ENCODE data around the gene METTL16. TPM values are rescaled to one million over a fixed set of nuclear protein-coding genes. Genes with fewer than 3 reads are reported as not detected.

METTL16 gene
- total RNA-seq, 2 donors from 2014 or later = 46.6 to 47.9 TPM

DNA sequence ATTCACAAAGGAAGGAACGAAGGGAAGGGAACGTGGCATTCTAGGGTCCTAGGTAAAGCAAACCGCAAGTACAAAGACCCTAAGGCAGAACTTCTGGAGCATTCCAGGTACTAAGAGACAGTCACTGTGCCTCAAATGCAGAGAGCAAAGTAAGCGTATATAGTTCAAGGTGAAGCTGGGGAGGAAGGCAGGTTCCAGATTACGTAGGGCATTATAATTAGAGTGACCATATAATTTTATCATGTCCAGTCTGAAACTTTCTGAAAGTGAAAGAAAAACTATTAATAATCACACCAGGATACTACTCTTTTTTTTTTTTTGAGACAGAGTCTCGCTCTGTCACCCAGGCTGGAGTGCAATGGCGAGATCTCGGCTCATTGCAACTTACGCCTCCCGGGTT lies 25.7 kb downstream of the METTL16 start:
- 66% methylated on average over 10 of the region's 10 CpGs for WGBS
- no peaks in the 10 kb centered on the region for H3K27me3 ChIP-seq (replicated peaks; ENCODE audit: insufficient read depth)
- intact Hi-C loops (cut with DNase I) = no loop called here
- TF ChIP-seq POLR2A (IDR thresholded peaks at IDR 0.05) = no peak
- TF ChIP-seq, protein P1, sequence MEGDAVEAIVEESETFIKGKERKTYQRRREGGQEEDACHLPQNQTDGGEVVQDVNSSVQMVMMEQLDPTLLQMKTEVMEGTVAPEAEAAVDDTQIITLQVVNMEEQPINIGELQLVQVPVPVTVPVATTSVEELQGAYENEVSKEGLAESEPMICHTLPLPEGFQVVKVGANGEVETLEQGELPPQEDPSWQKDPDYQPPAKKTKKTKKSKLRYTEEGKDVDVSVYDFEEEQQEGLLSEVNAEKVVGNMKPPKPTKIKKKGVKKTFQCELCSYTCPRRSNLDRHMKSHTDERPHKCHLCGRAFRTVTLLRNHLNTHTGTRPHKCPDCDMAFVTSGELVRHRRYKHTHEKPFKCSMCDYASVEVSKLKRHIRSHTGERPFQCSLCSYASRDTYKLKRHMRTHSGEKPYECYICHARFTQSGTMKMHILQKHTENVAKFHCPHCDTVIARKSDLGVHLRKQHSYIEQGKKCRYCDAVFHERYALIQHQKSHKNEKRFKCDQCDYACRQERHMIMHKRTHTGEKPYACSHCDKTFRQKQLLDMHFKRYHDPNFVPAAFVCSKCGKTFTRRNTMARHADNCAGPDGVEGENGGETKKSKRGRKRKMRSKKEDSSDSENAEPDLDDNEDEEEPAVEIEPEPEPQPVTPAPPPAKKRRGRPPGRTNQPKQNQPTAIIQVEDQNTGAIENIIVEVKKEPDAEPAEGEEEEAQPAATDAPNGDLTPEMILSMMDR (IDR thresholded peaks at IDR 0.05) = no peak
- no peak overlapping the region for H3K4me3 ChIP-seq
- H3K9me3 ChIP-seq = no peaks in the 10 kb centered on the region
- DNase-seq (ENCODE audit: low spot score) = no peak
- peaks cover 2% of the 10 kb centered on the region for H3K4me1 ChIP-seq (replicated peaks)
- no peak overlapping the region for H3K27ac ChIP-seq
- H3K36me3 ChIP-seq = no peaks in the 10 kb centered on the region

DNA sequence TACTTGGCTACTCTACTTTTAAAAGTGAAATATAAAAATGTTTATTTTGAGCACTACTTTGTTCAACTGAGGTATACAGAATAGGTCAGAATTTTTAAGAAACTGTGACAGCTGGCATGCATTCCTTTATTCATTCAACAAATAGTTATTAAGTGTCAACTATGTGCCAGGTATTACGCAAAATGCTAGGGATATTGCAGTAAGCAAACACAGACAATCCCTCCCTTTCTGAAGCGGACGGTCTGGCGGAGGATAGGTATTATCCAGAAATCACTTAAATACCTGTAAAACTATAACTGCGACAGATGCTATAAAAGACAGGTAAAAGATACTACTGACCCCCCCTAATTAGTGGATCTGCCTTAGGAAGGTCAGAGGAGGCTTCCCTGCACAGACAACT lies 26.1 kb downstream of the METTL16 start:
- peak; percentile 39 for DNase-seq (ENCODE audit: low spot score)
- no peak overlapping the region for H3K4me3 ChIP-seq
- intact Hi-C loops (cut with DNase I) = no loop called here

DNA sequence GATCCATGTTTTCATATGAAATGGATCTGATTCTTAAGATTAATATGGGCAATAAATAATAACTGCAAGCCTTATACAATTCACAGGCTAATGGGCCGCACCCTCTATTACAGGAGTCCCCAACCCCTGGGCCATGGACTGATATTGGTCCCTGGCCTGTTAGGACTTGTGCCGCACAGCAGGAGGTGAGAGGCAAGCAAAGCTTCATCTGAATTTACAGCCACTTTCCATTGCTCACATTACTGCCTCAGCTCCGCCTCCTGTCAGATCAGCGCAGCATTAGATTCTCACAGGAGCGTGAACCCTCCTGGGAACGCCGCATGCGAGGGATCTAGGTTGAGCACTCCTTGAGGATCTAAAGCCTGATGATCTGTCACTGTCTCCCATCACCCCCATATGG lies 26.8 kb downstream of the METTL16 start:
- no peak overlapping the region for H3K27ac ChIP-seq
- H3K9me3 ChIP-seq = no peaks in the 10 kb centered on the region
- H3K27me3 ChIP-seq (replicated peaks; ENCODE audit: insufficient read depth) = no peaks in the 10 kb centered on the region
- no peak overlapping the region for H3K4me3 ChIP-seq
- H3K4me1 ChIP-seq (replicated peaks) = peaks cover 2% of the 10 kb centered on the region
- peak; percentile 18 for TF ChIP-seq POLR2A (IDR thresholded peaks at IDR 0.05)
- peak; percentile 47 for TF ChIP-seq POLR2AphosphoS5 (IDR thresholded peaks at IDR 0.05)
- TF ChIP-seq, protein P1 (IDR thresholded peaks at IDR 0.05) = peak in 1 of 4 experiments; percentile 5
- WGBS = 27% methylated on average over 8 of the region's 8 CpGs
- H3K36me3 ChIP-seq = no peaks in the 10 kb centered on the region
- intact Hi-C loops (cut with DNase I) = no loop called here
- DNase-seq (ENCODE audit: low spot score) = peak; percentile 23

More for the DNA sequence above, 26.1 kb downstream of the METTL16 start:
- no peak overlapping the region for H3K27ac ChIP-seq
- TF ChIP-seq POLR2A (IDR thresholded peaks at IDR 0.05) = no peak
- TF ChIP-seq, protein P1 (IDR thresholded peaks at IDR 0.05) = no peak
- peak; percentile 46 for TF ChIP-seq POLR2AphosphoS5 (IDR thresholded peaks at IDR 0.05)
- H3K27me3 ChIP-seq (replicated peaks; ENCODE audit: insufficient read depth) = no peaks in the 10 kb centered on the region
- no peaks in the 10 kb centered on the region for H3K9me3 ChIP-seq
- no peaks in the 10 kb centered on the region for H3K36me3 ChIP-seq
- H3K4me1 ChIP-seq (replicated peaks) = peaks cover 2% of the 10 kb centered on the region
- WGBS = 33% methylated on average over 5 of the region's 5 CpGs

DNA sequence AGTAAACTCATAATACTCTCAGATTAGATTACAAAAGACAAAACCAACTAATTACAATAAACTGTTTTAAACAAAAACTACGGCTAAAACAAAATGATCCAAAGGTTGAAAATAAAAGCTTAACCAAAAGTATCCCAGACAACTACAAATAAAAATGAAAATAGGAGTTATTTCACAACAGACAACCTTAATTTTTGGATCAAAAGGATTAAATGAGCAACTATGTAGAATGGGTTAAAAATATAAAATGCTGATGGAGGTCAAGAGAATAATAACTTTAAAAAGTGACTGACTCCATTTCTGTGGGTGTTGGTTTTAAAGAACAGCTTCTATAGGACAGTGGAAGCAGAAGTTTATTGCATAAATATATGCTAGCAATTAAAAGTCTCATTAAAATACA lies 28.6 kb downstream of the METTL16 start:
- H3K27me3 ChIP-seq (replicated peaks; ENCODE audit: insufficient read depth) = no peaks in the 10 kb centered on the region
- WGBS = 89% methylated on average over 1 of the region's 1 CpG
- no peak overlapping the region for H3K27ac ChIP-seq
- TF ChIP-seq POLR2A (IDR thresholded peaks at IDR 0.05) = no peak
- no peak for TF ChIP-seq POLR2AphosphoS5 (IDR thresholded peaks at IDR 0.05)
- TF ChIP-seq, protein P1 (IDR thresholded peaks at IDR 0.05) = no peak
- no peaks in the 10 kb centered on the region for H3K9me3 ChIP-seq
- intact Hi-C loops (cut with DNase I) = no loop called here
- no peak for DNase-seq (ENCODE audit: low spot score)
- H3K4me3 ChIP-seq = no peak overlapping the region
- H3K36me3 ChIP-seq = no peaks in the 10 kb centered on the region
- peaks cover 2% of the 10 kb centered on the region for H3K4me1 ChIP-seq (replicated peaks)

DNA sequence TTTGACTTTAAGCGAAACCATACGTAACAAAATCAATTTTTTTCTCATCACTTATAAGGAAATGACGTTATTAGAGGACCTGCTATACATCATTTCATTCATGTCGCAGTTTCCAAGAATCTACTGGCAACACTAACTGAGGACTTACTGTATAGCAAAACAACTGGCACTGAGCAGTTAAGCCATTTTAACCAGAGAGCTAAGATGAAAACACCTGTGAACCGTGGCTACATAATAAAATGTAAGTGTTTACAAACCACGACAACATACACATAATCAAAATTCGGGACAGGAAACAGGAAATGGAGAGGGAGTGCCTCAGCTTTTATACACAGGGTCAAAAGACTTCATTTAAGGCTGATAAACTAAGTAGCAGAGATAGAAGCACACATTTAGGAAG lies 29.5 kb downstream of the METTL16 start:
- no peak for DNase-seq (ENCODE audit: low spot score)
- 75% methylated on average over 7 of the region's 7 CpGs for WGBS
- Histone ChIP-seq H3K4me1 (replicated peaks) (peaks cover 2% of the 10 kb centered on the region), H3K27me3 (replicated peaks; ENCODE audit: insufficient read depth) (no peaks in the 10 kb centered on the region), H3K27ac (no peak overlapping the region), H3K4me3 (no peak overlapping the region), H3K36me3 (no peaks in the 10 kb centered on the region), H3K9me3 (no peaks in the 10 kb centered on the region)
- intact Hi-C loops (cut with DNase I) = no loop called here
- TF ChIP-seq, protein P1 (IDR thresholded peaks at IDR 0.05) = no peak
- no peak for TF ChIP-seq POLR2AphosphoS5 (IDR thresholded peaks at IDR 0.05)
- no peak for TF ChIP-seq POLR2A (IDR thresholded peaks at IDR 0.05)

Data from prostate gland (tissue), 2 donors.